Glutamatergic neuron (in vitro differentiated cells): ENCODE data around the gene S100A13. TPM values are rescaled to one million over a fixed set of nuclear protein-coding genes. Genes with fewer than 3 reads are reported as not detected.

Experiments
- DNase-seq: peaks from one replicate; pipeline ENCODE4 v3.0.0; 2022
- H3K27ac Mint-ChIP-seq: one replicate; pipeline ENCODE4 v1.8.0; 2020; ENCODE audit warnings: mild to moderate bottlenecking, mixed read lengths, inconsistent platforms; ENCODE audit not compliant: unreplicated experiment
- H3K27me3 Mint-ChIP-seq: one replicate; pipeline ENCODE4 v1.8.0; 2020; ENCODE audit warnings: mild to moderate bottlenecking, moderate library complexity, mixed read lengths, inconsistent platforms; ENCODE audit not compliant: unreplicated experiment
- H3K36me3 Mint-ChIP-seq: one replicate; pipeline ENCODE4 v1.8.0; 2020; ENCODE audit warnings: mild to moderate bottlenecking, mixed read lengths, inconsistent platforms; ENCODE audit not compliant: unreplicated experiment
- H3K4me1 Mint-ChIP-seq: one replicate; pipeline ENCODE4 v1.8.0; 2020; ENCODE audit warnings: mild to moderate bottlenecking, low read depth, mixed read lengths, inconsistent platforms; ENCODE audit not compliant: unreplicated experiment
- H3K4me3 Mint-ChIP-seq: one replicate; pipeline ENCODE4 v1.8.0; 2020; ENCODE audit warnings: mild to moderate bottlenecking, mixed read lengths, inconsistent platforms; ENCODE audit not compliant: unreplicated experiment
- H3K9me3 Mint-ChIP-seq: one replicate; pipeline ENCODE4 v1.8.0; 2020; ENCODE audit warnings: mild to moderate bottlenecking, moderate library complexity, mixed read lengths, inconsistent platforms; ENCODE audit not compliant: unreplicated experiment
- total RNA-seq: library from RNA; stranded (reverse); fragmentation: NEBNext Ultra II Directional; extraction: Animal tissue kit (Norgen Biotek cat#: 25700); gene quantifications from one replicate; pipeline ENCODE4 v1.2.1, GENCODE V29; 2021; ENCODE audit not compliant: unreplicated experiment
- TF ChIP-seq, protein P1 (sequence below): fragments of 200-600 bp; sonication (generic); IDR thresholded peaks from one replicate; pipeline ENCODE4 v1.5.0; 2021; ENCODE audit not compliant: partially characterized antibody, unreplicated experiment

S100A13 gene
- total RNA-seq, 1 donor from 2014 or later, result 92.8 TPM

DNA sequence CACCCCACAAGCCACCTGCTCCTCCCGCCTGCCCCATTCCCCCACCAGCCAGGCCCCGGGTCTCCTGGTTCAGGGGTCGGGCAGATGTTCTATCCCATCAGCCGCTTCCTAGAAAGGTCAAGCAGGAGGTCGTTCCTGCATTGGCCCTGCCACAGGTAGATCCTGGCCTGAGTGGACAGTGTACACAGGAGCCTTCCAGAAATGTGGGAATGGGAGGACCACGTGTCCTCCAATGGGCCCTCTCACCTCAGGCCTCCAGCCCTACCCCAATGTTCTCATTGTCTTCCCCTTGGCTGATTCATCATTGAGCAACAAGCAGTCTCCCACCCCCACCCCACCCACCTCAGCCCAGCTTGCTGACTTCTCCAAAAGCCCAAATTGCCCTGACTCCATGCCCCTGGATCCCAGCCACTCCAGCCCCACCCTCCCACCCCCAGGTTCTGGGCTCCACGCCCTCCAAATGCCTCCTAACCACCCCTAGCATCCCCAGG is 16.4 kb downstream of the S100A13 start:
- TF ChIP-seq, protein P1, sequence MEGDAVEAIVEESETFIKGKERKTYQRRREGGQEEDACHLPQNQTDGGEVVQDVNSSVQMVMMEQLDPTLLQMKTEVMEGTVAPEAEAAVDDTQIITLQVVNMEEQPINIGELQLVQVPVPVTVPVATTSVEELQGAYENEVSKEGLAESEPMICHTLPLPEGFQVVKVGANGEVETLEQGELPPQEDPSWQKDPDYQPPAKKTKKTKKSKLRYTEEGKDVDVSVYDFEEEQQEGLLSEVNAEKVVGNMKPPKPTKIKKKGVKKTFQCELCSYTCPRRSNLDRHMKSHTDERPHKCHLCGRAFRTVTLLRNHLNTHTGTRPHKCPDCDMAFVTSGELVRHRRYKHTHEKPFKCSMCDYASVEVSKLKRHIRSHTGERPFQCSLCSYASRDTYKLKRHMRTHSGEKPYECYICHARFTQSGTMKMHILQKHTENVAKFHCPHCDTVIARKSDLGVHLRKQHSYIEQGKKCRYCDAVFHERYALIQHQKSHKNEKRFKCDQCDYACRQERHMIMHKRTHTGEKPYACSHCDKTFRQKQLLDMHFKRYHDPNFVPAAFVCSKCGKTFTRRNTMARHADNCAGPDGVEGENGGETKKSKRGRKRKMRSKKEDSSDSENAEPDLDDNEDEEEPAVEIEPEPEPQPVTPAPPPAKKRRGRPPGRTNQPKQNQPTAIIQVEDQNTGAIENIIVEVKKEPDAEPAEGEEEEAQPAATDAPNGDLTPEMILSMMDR, result no peak
- no peaks in the 10 kb centered on the region for H3K36me3 Mint-ChIP-seq
- no peak overlapping the region for H3K27ac Mint-ChIP-seq
- no peak overlapping the region for H3K4me3 Mint-ChIP-seq
- H3K9me3 Mint-ChIP-seq, result peaks cover 11% of the 10 kb centered on the region
- DNase-seq, result no peak
- peaks cover 13% of the 10 kb centered on the region for H3K4me1 Mint-ChIP-seq
- peaks cover 9% of the 10 kb centered on the region for H3K27me3 Mint-ChIP-seq

DNA sequence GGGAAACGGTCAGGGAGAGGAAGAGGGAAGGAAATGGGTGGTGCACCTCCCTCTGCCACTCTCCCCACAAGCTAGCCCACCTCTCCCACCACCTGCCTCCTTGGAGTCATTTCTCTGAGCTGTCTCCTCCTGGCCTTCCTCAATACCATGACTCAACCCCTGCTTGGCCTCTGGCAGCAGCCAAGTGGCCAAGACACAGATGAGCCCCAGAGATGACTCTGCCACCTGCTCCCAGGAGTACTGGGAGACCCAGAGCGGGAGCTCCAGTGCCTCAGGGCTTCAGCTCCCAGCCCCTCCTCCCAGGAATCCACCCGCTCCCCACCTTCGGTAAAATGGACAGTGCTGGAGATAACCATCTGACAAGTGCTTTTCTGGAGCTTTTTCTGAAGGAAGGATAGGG is 17.0 kb downstream of the S100A13 start:
- H3K27me3 Mint-ChIP-seq, result peaks cover 8% of the 10 kb centered on the region
- H3K36me3 Mint-ChIP-seq, result no peaks in the 10 kb centered on the region
- H3K4me3 Mint-ChIP-seq, result no peak overlapping the region
- DNase-seq, result no peak
- no peak overlapping the region for H3K27ac Mint-ChIP-seq
- H3K4me1 Mint-ChIP-seq, result peaks cover 13% of the 10 kb centered on the region
- TF ChIP-seq, protein P1, result no peak
- peaks cover 11% of the 10 kb centered on the region for H3K9me3 Mint-ChIP-seq

GRCh38 chr1:153609585-153609907 is 17.8 kb downstream of the S100A13 start:
- Mint-ChIP-seq H3K9me3 (peaks cover 11% of the 10 kb centered on the region), H3K36me3 (no peaks in the 10 kb centered on the region), H3K27me3 (peaks cover 8% of the 10 kb centered on the region), H3K4me3 (no peak overlapping the region), H3K27ac (peak overlapping the region; percentile 59), H3K4me1 (peaks cover 13% of the 10 kb centered on the region)
- DNase-seq, result no peak
- TF ChIP-seq, protein P1, result no peak

GRCh38 chr1:153608742-153609584 is 18.3 kb downstream of the S100A13 start:
- Mint-ChIP-seq H3K27me3 (peaks cover 7% of the 10 kb centered on the region), H3K4me1 (peaks cover 13% of the 10 kb centered on the region), H3K9me3 (peaks cover 11% of the 10 kb centered on the region), H3K36me3 (no peaks in the 10 kb centered on the region), H3K27ac (peak overlapping the region; percentile 76), H3K4me3 (peak overlapping the region; percentile 55)
- peak; percentile 60 for DNase-seq
- TF ChIP-seq, protein P1, result no peak

DNA sequence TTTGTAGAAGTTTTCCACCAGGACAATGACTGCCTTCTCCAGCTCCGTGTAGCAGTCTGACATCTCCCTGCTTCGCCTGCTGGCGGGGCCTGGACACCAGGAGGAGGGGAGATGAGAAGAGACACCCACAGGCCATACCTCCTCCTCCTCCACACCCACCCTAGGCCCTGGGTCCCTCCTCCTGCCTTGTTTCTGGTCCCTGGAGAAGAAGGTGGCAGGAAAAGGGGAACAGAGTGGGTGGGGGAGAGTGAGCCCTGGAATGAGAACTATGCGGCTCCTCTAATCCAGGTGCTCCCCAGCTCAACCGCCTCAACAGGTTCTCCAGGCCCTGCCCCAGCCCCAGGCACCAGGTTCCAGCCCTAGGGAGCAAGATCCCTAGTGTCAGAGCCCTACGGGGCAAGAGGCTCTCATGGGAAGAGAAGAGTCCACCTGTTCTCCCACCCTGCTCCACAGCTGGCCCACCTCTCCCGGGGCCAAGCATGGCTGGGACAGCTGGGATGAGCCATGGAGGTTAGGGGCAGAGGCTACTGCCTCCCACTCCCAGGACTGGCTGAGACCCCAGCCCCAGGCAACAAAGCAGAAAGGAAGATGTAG is 19.1 kb downstream of the S100A13 start:
- H3K4me1 Mint-ChIP-seq, result peaks cover 13% of the 10 kb centered on the region
- no peak overlapping the region for H3K27ac Mint-ChIP-seq
- no peaks in the 10 kb centered on the region for H3K36me3 Mint-ChIP-seq
- H3K9me3 Mint-ChIP-seq, result peaks cover 11% of the 10 kb centered on the region
- H3K4me3 Mint-ChIP-seq, result no peak overlapping the region
- no peak for DNase-seq
- TF ChIP-seq, protein P1, result no peak
- peaks cover 6% of the 10 kb centered on the region for H3K27me3 Mint-ChIP-seq
